ENCODE measurements around the gene TBC1D22A. TPM values are rescaled to one million over a fixed set of nuclear protein-coding genes. Genes with fewer than 3 reads are reported as not detected.
A peak's percentile ranks its signal among the peaks of the same experiment; 100 is the strongest.

Gene TBC1D22A
- total RNA-seq, 6 experiments from 2014 or later, result 20.4 to 24.1 (median 22.2) TPM

GRCh38 chr22:47052236-47053012 is 290.0 kb downstream of the TBC1D22A start:
- no peak for TF ChIP-seq CTCF (IDR thresholded peaks at IDR 0.05)

DNA sequence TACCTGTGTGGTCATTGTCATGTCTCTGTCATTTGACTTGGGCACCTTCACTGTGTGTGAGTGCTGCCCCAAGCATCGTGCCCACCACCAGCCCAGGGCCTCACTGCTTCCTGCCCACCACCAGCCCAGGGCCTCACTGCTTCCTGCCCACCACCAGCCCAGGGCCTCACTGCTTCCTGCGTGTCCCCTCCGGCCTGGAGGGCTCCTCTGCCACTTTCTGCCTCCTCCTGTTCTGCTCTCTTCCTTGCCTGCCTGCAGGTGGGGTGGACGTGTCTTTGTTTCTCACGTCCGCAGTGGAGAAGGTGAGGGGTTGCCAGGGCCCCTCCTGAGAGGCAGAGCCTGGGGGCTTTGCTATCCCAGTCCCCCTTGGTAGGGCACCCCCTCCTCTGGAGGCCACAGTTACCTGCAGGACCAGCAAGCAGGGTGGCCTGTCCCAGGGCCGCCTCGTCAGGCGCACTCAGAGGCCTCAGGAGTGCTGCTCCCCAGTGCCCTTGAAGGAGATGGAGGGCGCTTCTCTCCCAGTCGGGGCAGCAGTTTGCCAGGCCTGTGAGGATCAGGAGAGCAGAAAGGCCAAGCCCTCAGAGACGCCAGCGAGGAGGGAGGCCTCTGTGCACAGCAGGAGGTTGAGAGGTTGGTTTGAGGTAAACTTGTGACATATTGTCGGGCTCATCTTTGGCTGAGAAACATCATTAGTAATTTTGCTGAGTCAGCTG is 290.7 kb downstream of the TBC1D22A start:
- Mint-ChIP-seq H3K9me3 (no peaks in the 10 kb centered on the region), H3K4me1 (ENCODE audit: low read depth) (peaks cover 9% of the 10 kb centered on the region), H3K27me3 (ENCODE audit: insufficient read depth) (peaks cover 3% of the 10 kb centered on the region; the same call in 1 of the 2 replicates), H3K4me3 (no peak overlapping the region), H3K27ac (peak overlapping the region; percentile 16; the same call in 1 of the 2 replicates), H3K36me3 (ENCODE audit: low read depth) (no peaks in the 10 kb centered on the region)
- no peak for DNase-seq
- TF ChIP-seq CTCF (IDR thresholded peaks at IDR 0.05), result no peak

More at GRCh38 chr22:47052236-47053012, 290.0 kb downstream of the TBC1D22A start:
- no peak overlapping the region for H3K27ac Mint-ChIP-seq
- peaks cover 9% of the 10 kb centered on the region for H3K4me1 Mint-ChIP-seq (ENCODE audit: low read depth)
- no peaks in the 10 kb centered on the region for H3K9me3 Mint-ChIP-seq
- H3K27me3 Mint-ChIP-seq (ENCODE audit: insufficient read depth), result peaks cover 1% of the 10 kb centered on the region; the same call in 1 of the 2 replicates
- H3K36me3 Mint-ChIP-seq (ENCODE audit: low read depth), result no peaks in the 10 kb centered on the region
- no peak overlapping the region for H3K4me3 Mint-ChIP-seq
- DNase-seq, result no peak

- Mint-ChIP-seq H3K4me3 (no peak overlapping the region), H3K4me1 (ENCODE audit: low read depth) (peaks cover 9% of the 10 kb centered on the region), H3K27me3 (ENCODE audit: insufficient read depth) (peaks cover 3% of the 10 kb centered on the region; the same call in 1 of the 2 replicates), H3K9me3 (no peaks in the 10 kb centered on the region), H3K36me3 (ENCODE audit: low read depth) (no peaks in the 10 kb centered on the region), H3K27ac (peak overlapping the region; percentile 16)
- DNase-seq, result peak; percentile 8
- no peak for TF ChIP-seq CTCF (IDR thresholded peaks at IDR 0.05)
Measured at GRCh38 chr22:47053726-47054141, 291.3 kb downstream of the TBC1D22A start.

GRCh38 chr22:47054231-47055072 is 292.0 kb downstream of the TBC1D22A start:
- H3K27me3 Mint-ChIP-seq (ENCODE audit: insufficient read depth), result peaks cover 3% of the 10 kb centered on the region; the same call in 1 of the 2 replicates
- H3K4me3 Mint-ChIP-seq, result no peak overlapping the region

More at GRCh38 chr22:47054231-47055072, 292.0 kb downstream of the TBC1D22A start:
- H3K36me3 Mint-ChIP-seq (ENCODE audit: low read depth), result no peaks in the 10 kb centered on the region
- DNase-seq, result no peak
- no peak for TF ChIP-seq CTCF (IDR thresholded peaks at IDR 0.05)
- H3K4me1 Mint-ChIP-seq (ENCODE audit: low read depth), result peaks cover 12% of the 10 kb centered on the region
- no peaks in the 10 kb centered on the region for H3K9me3 Mint-ChIP-seq
- no peak overlapping the region for H3K27ac Mint-ChIP-seq

Measured in HFFc6 (cell line).